Calu3 (cell line): ENCODE measurements around the gene PRRT1. TPM values are rescaled to one million over a fixed set of nuclear protein-coding genes. Genes with fewer than 3 reads are reported as not detected.
A peak's percentile ranks its signal among the peaks of the same experiment; 100 is the strongest.

Source experiments
- BruUV-seq: library from RNA; stranded (reverse); fragments of 400-500 nt; replicated peaks from 2 replicates; lab custom pipeline; 2021; lab: Mats Ljungman, UMichigan
- CTCF ChIA-PET: fragments of 300-600 bp; sonication (Branson Sonifier 250); formaldehyde crosslinking; loops from one replicate; lab custom pipeline; 2022; ENCODE audit warnings: antibody characterized with exemption; lab: Charles Lee
- DNase-seq: peaks from one replicate; pipeline ENCODE4 v3.0.0; 2022
- H3K27ac Mint-ChIP-seq: one replicate; pipeline ENCODE4 v1.8.0; 2022; ENCODE audit warnings: mixed read lengths; ENCODE audit not compliant: unreplicated experiment
- H3K27me3 Mint-ChIP-seq: one replicate; pipeline ENCODE4 v1.8.0; 2022; ENCODE audit warnings: mixed read lengths; ENCODE audit not compliant: unreplicated experiment
- H3K36me3 Mint-ChIP-seq: one replicate; pipeline ENCODE4 v1.8.0; 2022; ENCODE audit warnings: mild to moderate bottlenecking, moderate library complexity, mixed read lengths; ENCODE audit not compliant: insufficient read depth, unreplicated experiment
- H3K4me1 Mint-ChIP-seq: one replicate; pipeline ENCODE4 v1.8.0; 2022; ENCODE audit warnings: mild to moderate bottlenecking, low read depth, mixed read lengths; ENCODE audit not compliant: unreplicated experiment
- H3K4me3 Mint-ChIP-seq: one replicate; pipeline ENCODE4 v1.8.0; 2022; ENCODE audit warnings: mild to moderate bottlenecking, low read depth, moderate library complexity, mixed read lengths; ENCODE audit not compliant: unreplicated experiment
- H3K9me3 Mint-ChIP-seq: one replicate; pipeline ENCODE4 v1.8.0; 2022; ENCODE audit warnings: low read depth, mixed read lengths; ENCODE audit not compliant: unreplicated experiment
- CTCF ChIP-seq: fragments of 200-600 bp; IDR thresholded peaks from one replicate; pipeline ENCODE4 v1.8.0; 2022; ENCODE audit warnings: antibody characterized with exemption; ENCODE audit not compliant: unreplicated experiment
- intact Hi-C: fragments of 100-400 bp; cut with micrococcal nuclease; formaldehyde crosslinking; loops from one replicate; pipeline ENCODE4 v1.10.0; 2022; ENCODE audit not compliant: unreplicated experiment
- total RNA-seq: library from RNA; stranded (reverse); gene quantifications from 2 replicates; pipeline ENCODE4 v1.2.3, GENCODE V29; 2022

The PRRT1 gene
- total RNA-seq, 1 experiment from 2014 or later = 1.7 TPM

GRCh38 chr6:32166411-32167061 is 14.8 kb upstream of the PRRT1 start:
- no TSS peak for BruUV-seq
- intact Hi-C loops = no loop called here
- DNase-seq = no peak
- TF ChIP-seq CTCF = peak; percentile 18
- Mint-ChIP-seq H3K27ac (no peak overlapping the region), H3K4me1 (no peaks in the 10 kb centered on the region), H3K4me3 (no peak overlapping the region), H3K27me3 (no peaks in the 10 kb centered on the region), H3K9me3 (no peaks in the 10 kb centered on the region), H3K36me3 (peaks cover 44% of the 10 kb centered on the region)
- CTCF ChIA-PET = no interaction called here

GRCh38 chr6:32164295-32164694 is 12.6 kb upstream of the PRRT1 start, which contains the start of gene EGFL8:
EGFL8 (plus strand) TSS chr6:32164595; CDS start chr6:32166166, 1,571 bp downstream.
- intact Hi-C loops = no loop called here
- H3K4me3 Mint-ChIP-seq = no peak within 1 kb of the TSS
- H3K36me3 Mint-ChIP-seq = peaks cover 31% of the 10 kb centered on the region
- no peaks in the 10 kb centered on the region for H3K9me3 Mint-ChIP-seq
- DNase-seq = no peak
- no peaks in the 10 kb centered on the region for H3K4me1 Mint-ChIP-seq
- BruUV-seq = no TSS peak
- H3K27ac Mint-ChIP-seq = no peak within 1 kb of the TSS
- CTCF ChIA-PET = interaction anchor here (0.5 kb wide), 1 partner anchor 63 kb away, joined by 6 read pairs; no protein-coding TSS in a partner anchor
- TF ChIP-seq CTCF = no peak
- no peaks in the 10 kb centered on the region for H3K27me3 Mint-ChIP-seq

- no peaks in the 10 kb centered on the region for H3K4me1 Mint-ChIP-seq
- no TSS peak for BruUV-seq
- no peak overlapping the region for H3K4me3 Mint-ChIP-seq
- H3K36me3 Mint-ChIP-seq = peaks cover 30% of the 10 kb centered on the region
- no peaks in the 10 kb centered on the region for H3K9me3 Mint-ChIP-seq
- no peak for DNase-seq
- H3K27ac Mint-ChIP-seq = no peak overlapping the region
- CTCF ChIA-PET = no interaction called here
- intact Hi-C loops = no loop called here
- TF ChIP-seq CTCF = no peak
- H3K27me3 Mint-ChIP-seq = no peaks in the 10 kb centered on the region
Observed at GRCh38 chr6:32163559-32164258, 12.0 kb upstream of the PRRT1 start.

GRCh38 chr6:32158052-32158451 is 6.3 kb upstream of the PRRT1 start:
- Mint-ChIP-seq H3K9me3 (no peaks in the 10 kb centered on the region), H3K27me3 (no peaks in the 10 kb centered on the region), H3K4me3 (no peak overlapping the region), H3K36me3 (peaks cover 30% of the 10 kb centered on the region), H3K27ac (no peak overlapping the region), H3K4me1 (peaks cover 17% of the 10 kb centered on the region)
- TF ChIP-seq CTCF = no peak
- CTCF ChIA-PET = interaction anchor here (0.7 kb wide), 1 partner anchor 795 kb away, joined by 3 read pairs; the partner anchor contains the start of gene HLA-DMA
- intact Hi-C loops = no loop called here
- no peak for DNase-seq
- no TSS peak for BruUV-seq
